ENCODE results near the gene PRMT1. TPM values are rescaled to one million over a fixed set of nuclear protein-coding genes. Genes with fewer than 3 reads are reported as not detected.

Gene PRMT1
- total and polyA plus RNA-seq, 9 of the 15 experiments (the other 6 are each of a cell fraction or from before 2014, with no cell fraction given), result 13.3 to 464 (median 326) TPM

- TF ChIP-seq RERE (CRISPR knock-in tag; IDR thresholded peaks at IDR 0.05; ENCODE audit: borderline replicate concordance), result 0 out of 2 replicates have a peak, but pooled peaks have one; percentile 74
- no peak for TF ChIP-seq TSHZ1 (CRISPR knock-in tag; IDR thresholded peaks at IDR 0.05)
- TF ChIP-seq TRIM24 (IDR thresholded peaks at IDR 0.05), result peak in 1 of 2 experiments; percentile 22; a peak in 1 of 4 replicates
- no peak for TF ChIP-seq RBM14 (IDR thresholded peaks at IDR 0.05; ENCODE audit: borderline replicate concordance, insufficient read depth, low read depth, low read length)
- no peak for TF ChIP-seq ZNF280B (CRISPR knock-in tag; IDR thresholded peaks at IDR 0.05)
- TF ChIP-seq KDM1A (IDR thresholded peaks at IDR 0.05), result peak; percentile 93 to 97
- no peak for TF ChIP-seq NCOA6 (IDR thresholded peaks at IDR 0.05)
- TF ChIP-seq ESRRB (CRISPR knock-in tag; IDR thresholded peaks at IDR 0.05; ENCODE audit: borderline replicate concordance), result no peak
- TF ChIP-seq ZNF699 (CRISPR knock-in tag; IDR thresholded peaks at IDR 0.05; ENCODE audit: insufficient replicate concordance), result no peak
- no peak for TF ChIP-seq YBX1 (IDR thresholded peaks at IDR 0.05)
- TF ChIP-seq SIX5 (IDR thresholded peaks at IDR 0.05; ENCODE audit: borderline replicate concordance in 1 of 2, insufficient read depth in 1 of 2, low read depth in 1 of 2, low read length in 2 of 2), result peak; percentile 24 to 35; a peak in 3 of 4 replicates
- TF ChIP-seq SMARCE1 (IDR thresholded peaks at IDR 0.05), result no peak
- no peak; the same call in 1 of the 2 replicates for TF ChIP-seq BACH1 (tag; IDR thresholded peaks at IDR 0.05)
- TF ChIP-seq PRMT5 (CRISPR knock-in tag; IDR thresholded peaks at IDR 0.05), result no peak
- no peak for TF ChIP-seq RBM17 (IDR thresholded peaks at IDR 0.05; ENCODE audit: borderline replicate concordance, low read depth, low read length)
- TF ChIP-seq ZNF282 (CRISPR knock-in tag; IDR thresholded peaks at IDR 0.05), result no peak
- TF ChIP-seq ZBTB8A (IDR thresholded peaks at IDR 0.05; ENCODE audit: partially characterized antibody), result no peak
- no peak for TF ChIP-seq TCFL5 (CRISPR knock-in tag; conservative IDR thresholded peaks at IDR 0.05)
- no peak for TF ChIP-seq RHOXF2B (CRISPR knock-in tag; conservative IDR thresholded peaks at IDR 0.05)
Observed at GRCh38 chr19:49676136-49676783, 811 bp upstream of the PRMT1 start (continued).
